Hematopoietic multipotent progenitor cell (in vitro differentiated cells): Measurements from ENCODE around the gene ABHD6. TPM values are rescaled to one million over a fixed set of nuclear protein-coding genes. Genes with fewer than 3 reads are reported as not detected.
"Not testable (repeated sequence)": the region's sequence is repeated elsewhere in the genome, so short reads cannot be mapped to it uniquely, and the experiment has no call there.

ENCODE experiments used
- DNase-seq, 3 donors: peaks; one replicate each; pipeline ENCODE4 v3.0.0-alpha.2; 2011 to 2015; ENCODE audit warnings: low read depth in 2 of 3, low spot score in 2 of 3
- small RNA-seq: library from RNA; depleted of rRNA; stranded (forward); fragments of <200 nt; gene quantifications from one replicate; pipeline ENCODE3, GENCODE V24; 2012
- total RNA-seq: library from RNA; depleted of rRNA; stranded (reverse); fragments of >200 nt; gene quantifications from one replicate; pipeline ENCODE4 v1.2.3, GENCODE V29; 2012

Gene ABHD6
- total RNA-seq, 1 donor: 5.1 TPM

DNA sequence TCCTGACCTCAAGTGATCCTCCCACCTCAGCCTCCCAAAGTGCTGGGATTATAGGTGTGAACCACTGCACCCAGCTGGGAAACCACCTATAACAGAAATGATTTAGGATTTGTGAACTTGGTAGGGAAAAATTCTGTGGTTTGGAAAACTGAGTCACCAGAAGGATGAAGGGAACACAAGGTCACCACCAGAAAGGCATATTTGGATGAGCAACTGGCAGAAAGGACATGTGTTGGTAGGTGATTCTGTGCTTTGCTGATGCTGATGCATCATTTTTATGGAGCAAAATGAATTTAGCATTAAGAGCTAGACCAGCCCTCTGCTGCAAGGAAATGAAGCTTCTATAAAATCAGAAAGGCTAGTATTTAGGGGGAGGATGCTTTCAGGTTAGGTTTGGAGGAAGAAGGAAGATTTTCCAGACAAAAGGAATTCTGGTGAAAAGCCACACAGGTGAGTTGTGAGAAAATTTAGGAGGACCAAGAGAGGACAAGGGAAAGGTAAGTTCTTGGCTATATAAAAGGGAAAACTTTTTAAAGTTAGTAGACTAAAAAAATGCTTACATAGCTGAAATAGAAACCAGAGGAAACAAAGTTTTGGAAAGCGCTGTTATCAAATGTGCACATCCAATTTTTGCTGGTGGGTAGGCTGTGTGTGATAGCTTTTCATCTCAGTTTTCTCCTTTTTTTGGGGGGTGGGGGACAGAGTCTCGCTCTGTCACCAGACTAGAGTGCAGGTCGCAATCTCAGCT lies 98.7 kb downstream of the ABHD6 start:
- DNase-seq: no peak

GRCh38 chr3:58337190-58337589 lies 99.6 kb downstream of the ABHD6 start:
- no peak for DNase-seq

DNA sequence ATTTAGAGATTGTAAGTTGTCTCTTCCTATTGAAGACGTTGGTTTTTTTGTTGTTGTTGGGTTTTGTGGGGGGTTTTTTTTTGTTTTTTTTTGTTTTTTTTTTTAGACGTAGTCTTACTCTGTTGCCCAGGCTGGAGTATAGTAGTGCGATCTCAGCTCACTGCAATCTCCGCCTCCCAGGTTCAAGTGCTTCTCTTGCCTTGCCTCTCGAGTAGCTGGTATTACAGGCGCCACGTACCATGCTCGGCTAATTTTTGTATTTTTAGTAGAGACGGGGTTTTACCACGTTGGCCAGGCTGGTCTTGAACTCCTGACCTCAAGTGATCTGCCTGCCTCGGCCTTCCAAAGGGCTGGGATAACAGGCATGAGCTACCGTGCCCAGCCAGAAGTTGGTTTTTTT lies 101.6 kb downstream of the ABHD6 start:
- not testable (repeated sequence) for DNase-seq

GRCh38 chr3:58340594-58341244 lies 103.1 kb downstream of the ABHD6 start:
- no peak for DNase-seq

DNA sequence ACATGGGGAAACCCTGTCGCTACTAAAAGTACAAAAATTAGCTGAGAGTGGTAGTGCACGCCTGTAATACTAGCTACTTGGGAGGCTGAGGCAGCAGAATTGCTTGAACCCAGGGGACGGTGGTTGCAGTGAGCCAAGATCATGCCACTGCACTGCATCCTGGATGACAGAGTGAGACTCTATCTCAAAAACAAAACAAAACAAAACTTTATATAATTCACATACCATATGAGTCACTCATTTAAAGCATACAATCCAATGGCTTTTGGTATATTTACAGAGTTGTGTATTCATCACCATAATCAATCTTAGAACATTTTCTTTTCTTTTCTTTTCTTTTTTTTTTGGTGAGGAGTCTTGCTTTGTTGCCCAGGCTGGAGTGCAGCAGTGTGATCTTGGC lies 103.8 kb downstream of the ABHD6 start:
- DNase-seq: no peak

DNA sequence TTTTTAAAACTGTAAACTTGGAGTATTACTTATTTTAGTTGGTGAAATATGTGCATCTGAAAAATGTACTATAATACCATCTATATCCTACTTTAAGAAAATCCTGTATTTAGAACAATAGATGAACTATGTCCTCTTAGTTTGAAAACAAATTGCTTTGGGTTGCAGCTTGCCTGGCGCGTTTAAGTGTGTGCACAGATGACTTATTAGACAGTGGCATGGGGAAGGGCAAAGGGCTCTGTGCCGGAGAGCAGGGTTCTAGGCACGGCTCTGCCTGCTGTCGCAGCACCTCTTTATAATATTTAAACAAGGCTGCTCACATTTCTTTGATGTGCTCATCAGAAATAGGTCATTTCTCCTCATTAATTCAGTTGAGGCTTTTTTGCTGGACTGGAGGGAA lies 105.1 kb downstream of the ABHD6 start:
- DNase-seq: no peak

Small RNA genes within 50 kb of the gene (small RNA-seq; reads per million reads assigned to genes)
- not detected for gene AC098479.1

Other genes with a start within 250 kb of the ABHD6 start
- gene FLNB, start 229.4 kb upstream of the ABHD6 start, total RNA-seq: 158 TPM
- 0.54 TPM for gene DNASE1L3, start 26.8 kb upstream of the ABHD6 start, total RNA-seq
- gene RPP14, start 68.5 kb downstream of the ABHD6 start, total RNA-seq: 5.4 TPM
- gene HTD2, start 68.7 kb downstream of the ABHD6 start, total RNA-seq: 7.3 TPM
- 17.0 TPM for gene PXK, start 95.1 kb downstream of the ABHD6 start, total RNA-seq
- 39.9 TPM for gene PDHB, start 196.0 kb downstream of the ABHD6 start, total RNA-seq